WI38 (cell line): ENCODE results near the gene C10orf71.

Source experiments
- H3K4me3 ChIP-seq: 2 replicates; pipeline ENCODE4 v1.5.1; 2011; ENCODE audit warnings: low read depth, mild to moderate bottlenecking, control low read depth, low read length
- TF ChIP-seq, protein P1 (sequence below): IDR thresholded peaks from 2 replicates; pipeline ENCODE4 v1.5.1; 2012; ENCODE audit warnings: low read depth, mild to moderate bottlenecking, control low read depth, low read length

Gene C10orf71, protein sequence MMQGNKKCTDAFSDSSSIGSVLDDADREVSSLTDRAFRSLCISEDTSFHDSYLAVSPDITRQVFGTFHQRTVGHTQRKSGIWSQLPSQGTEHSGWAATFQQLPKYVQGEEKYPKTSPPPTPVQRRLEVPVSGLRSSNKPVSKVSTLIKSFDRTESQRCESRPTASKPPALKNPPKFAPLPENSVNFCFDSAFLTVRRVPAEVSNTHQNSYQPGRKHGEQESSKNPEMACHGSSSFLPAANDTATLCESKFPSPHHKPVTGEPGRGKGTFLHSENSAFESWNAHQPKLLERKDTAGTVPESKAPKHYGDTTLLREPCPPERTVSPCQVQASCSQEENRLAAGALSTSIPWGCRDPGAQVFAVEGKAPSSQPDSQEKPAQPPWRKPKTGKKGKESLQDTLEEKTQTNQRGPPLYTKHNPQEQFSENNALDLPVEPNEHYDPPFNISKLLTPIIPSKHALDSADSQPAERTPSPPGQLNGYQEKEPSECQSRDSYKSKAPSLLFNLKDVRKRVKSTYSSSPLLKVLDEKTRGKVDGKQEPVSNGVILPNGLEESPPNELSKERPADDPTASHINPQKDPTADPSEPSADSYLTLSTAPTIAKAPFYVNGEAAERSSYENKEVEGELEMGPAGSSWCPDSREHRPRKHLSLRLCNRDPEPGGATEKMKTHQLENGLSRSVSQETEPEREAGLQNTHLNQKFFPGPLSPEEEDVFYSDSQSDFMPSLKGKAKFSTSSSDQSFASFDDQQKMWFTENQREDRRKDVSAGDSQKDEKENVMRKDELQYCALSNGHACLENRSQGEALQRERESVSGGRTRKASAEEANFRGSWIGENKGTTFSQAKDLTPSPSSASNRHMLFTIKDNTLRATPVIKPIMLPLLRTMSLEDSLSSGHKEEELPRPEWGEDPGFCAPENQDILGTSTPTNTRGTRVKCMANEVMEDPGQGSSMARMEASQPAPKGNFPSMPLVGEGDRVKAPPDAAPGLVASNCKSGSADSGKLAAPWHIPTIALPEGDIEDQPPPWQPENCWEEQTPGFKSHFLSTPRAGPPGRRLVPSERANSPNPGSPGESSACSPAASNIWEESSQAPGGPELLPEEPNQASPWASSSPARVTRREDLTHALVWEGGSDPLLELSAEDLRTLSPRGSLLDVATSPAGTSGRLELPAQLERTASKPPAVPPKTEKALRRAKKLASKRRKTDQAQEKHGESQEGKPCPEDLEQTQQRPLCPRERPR (N-terminal part only)

DNA sequence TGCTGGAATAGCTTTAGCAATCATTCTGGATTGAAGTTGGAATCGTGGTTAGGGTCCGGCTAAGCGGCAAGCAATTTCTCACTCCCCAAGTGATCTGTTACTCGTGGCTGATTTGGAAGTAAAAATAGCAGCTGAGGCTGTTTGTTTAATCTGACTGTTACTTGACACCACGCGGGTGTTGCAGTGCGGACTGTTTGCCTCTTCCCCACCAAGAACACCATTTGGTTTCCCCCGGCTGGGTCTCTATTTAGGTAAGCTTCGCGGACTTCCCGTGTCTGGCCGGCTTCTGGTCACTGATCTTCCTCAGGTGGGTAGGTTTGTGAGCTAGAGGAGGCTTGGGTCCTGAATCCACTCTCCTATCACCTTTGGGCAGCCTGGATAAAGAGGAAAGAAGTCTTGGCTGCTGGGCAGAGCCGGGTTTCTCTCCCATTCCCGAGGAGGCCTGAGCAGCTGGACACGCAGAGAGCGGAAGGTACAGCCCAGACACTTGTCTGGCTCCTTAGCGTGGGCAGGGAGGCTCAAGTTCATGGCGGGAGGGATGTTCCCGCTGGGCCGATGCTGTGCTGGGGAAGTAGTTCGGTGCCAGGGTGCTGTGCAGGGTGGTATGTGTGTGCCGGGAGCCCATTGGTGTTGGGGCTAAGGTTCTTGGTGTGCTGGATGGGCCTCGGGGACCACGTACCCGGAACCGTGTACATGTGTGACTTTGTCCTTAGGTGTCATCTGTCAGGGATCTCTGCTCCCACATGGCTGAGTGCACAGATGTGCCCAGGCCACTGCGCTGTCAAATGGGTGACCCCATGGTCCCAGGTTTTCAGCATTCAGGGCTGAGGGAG lies at the start of gene C10orf71:
Gene C10orf71, plus strand, starts transcription at position 188 of the 833 bp plus-strand sequence. CDS start 23,376 bp downstream, outside the sequence.
- H3K4me3 ChIP-seq, result no peak within 1 kb of the TSS

DNA sequence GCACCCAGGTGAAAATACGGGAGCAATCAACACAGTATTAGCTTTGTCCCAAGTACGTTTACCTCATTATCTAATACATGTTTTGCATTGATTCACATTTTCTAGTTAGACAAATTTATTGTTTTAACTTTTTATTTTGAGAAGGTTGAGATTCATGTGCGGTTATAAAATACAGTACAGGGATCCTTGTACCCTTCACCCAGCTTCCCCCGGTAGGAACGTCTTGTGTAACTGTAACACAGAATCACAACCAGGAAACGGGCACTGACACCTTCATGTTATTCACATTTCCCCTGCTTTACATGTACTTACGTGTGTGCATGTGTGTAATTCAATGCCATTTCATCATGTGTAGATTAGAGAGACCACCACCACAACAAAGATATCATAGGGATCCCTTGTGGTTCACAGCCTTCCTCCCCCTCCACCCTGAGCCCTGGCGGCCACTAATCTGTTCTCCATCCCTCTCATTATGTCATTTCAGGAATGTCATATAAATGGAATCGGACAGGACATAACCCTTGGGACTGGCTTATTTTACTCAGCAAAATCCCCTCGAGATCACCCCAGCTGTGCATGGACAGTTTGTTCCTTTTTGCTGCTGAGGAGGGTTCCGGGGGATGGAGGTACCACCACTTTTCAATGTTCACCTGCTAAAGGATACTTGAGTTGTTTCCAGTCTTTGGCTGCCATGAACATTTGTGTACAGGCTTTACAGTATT lies 46.5 kb upstream of the C10orf71 start:
- no peak overlapping the region for H3K4me3 ChIP-seq

More for the DNA sequence above, at the start of gene C10orf71:
- TF ChIP-seq, protein P1, sequence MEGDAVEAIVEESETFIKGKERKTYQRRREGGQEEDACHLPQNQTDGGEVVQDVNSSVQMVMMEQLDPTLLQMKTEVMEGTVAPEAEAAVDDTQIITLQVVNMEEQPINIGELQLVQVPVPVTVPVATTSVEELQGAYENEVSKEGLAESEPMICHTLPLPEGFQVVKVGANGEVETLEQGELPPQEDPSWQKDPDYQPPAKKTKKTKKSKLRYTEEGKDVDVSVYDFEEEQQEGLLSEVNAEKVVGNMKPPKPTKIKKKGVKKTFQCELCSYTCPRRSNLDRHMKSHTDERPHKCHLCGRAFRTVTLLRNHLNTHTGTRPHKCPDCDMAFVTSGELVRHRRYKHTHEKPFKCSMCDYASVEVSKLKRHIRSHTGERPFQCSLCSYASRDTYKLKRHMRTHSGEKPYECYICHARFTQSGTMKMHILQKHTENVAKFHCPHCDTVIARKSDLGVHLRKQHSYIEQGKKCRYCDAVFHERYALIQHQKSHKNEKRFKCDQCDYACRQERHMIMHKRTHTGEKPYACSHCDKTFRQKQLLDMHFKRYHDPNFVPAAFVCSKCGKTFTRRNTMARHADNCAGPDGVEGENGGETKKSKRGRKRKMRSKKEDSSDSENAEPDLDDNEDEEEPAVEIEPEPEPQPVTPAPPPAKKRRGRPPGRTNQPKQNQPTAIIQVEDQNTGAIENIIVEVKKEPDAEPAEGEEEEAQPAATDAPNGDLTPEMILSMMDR, result no peak

DNA sequence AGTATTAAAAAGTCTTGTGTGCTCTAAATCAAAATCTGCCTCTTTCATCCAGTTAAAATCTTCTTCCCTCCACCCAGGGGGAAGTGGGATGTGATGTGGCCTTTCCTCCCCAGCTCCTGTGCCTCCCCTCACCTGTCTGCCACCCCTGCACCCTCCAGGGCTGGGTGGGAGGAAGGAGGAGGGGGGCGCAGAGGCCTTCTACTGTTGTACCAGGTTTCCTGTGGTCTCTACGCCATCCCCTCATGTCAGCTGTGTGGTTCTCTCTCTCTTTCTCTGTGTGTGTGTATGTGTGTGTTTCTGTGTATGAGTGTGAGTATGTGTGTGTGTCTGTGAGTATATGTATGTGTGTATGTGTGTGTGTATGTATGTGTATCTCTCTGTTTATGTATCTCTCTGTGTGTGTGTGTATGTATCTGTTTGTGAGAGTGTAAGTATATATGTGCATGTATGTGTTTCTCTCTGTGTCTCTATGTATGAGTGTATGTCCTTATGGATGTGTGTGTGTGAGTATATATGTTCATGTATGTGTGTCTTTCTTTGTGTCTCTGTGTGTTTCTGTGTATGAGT lies 45.5 kb upstream of the C10orf71 start:
- no peak overlapping the region for H3K4me3 ChIP-seq
- TF ChIP-seq, protein P1, result no peak

More for the DNA sequence above, 46.5 kb upstream of the C10orf71 start:
- TF ChIP-seq, protein P1, result no peak

DNA sequence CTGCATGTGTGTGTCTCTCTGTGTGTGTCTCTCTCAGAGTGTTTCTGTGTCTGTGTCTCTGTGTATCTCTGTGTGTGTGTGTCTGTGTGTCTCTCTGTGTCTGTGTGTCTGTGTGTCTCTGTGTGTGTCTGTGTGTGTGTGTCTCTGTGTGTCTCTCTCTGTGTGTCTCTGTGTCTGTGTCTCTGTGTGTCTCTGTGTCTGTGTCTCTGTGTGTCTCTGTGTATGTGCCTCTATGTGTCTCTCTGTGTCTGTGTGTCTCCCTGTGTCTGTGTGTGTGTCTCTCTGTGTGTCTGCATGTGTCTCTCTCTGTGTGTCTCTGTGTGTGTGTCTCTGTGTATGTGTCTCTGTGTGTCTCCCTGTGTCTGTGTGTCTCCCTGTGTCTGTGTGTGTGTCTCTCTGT lies 44.8 kb upstream of the C10orf71 start:
- no peak overlapping the region for H3K4me3 ChIP-seq
- TF ChIP-seq, protein P1, result no peak

DNA sequence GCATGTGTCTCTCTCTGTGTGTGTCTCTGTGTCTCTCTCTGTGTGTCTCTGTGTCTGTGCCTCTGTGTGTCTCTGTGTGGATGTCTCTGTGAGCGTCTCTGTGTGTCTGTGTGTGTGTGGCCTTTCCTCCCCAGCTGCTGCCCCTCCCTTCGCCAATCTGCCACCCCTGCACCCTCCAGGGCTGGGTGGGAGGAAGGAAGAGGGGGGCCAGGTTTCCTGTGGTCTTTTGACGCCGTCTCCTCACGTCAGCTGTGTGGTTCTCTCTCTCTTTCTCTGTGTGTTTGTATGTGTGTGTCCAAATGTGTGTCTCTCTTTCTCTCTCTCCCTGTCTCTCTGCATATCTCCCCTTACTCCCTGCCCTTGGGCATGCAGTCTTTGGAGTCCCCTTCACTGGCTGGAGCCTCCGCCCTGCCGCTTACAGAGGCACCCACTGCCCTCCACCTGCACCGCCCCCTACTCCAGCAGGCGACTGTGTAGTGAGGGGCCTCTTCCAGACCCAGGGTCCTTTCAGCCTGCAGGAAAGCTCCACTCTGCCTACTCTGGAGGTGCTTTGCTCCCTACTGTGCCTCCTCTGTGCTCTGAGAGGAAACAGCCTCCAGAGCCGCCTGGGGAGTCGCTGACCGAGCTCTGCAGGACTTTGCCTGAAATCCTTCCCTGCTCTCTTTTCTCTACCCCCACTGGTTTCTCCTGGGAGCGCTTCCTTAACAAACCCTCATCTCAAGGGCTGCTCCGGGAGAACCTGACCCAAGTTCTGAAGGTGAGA lies 44.2 kb upstream of the C10orf71 start:
- TF ChIP-seq, protein P1, result no peak
- no peak overlapping the region for H3K4me3 ChIP-seq
